Smooth muscle cell (in vitro differentiated cells): ENCODE results near the gene S100A14. TPM values are rescaled to one million over a fixed set of nuclear protein-coding genes. Genes with fewer than 3 reads are reported as not detected.
"Not testable (repeated sequence)": the region's sequence is repeated elsewhere in the genome, so short reads cannot be mapped to it uniquely, and the experiment has no call there.

Experiments used
- DNase-seq: peaks from one replicate; lab custom pipeline; 2025; ENCODE audit not compliant: unreplicated experiment; lab: John Stamatoyannopoulos, UW
- H2AFZ ChIP-seq: fragments of 200-600 bp; sonication (generic); 2 replicates; pipeline ENCODE4 v1.6.0; 2016; ENCODE audit warnings: antibody characterized with exemption, low read depth, mild to moderate bottlenecking
- H3F3A ChIP-seq: fragments of 200-600 bp; sonication (generic); 2 replicates; pipeline ENCODE4 v1.6.0; 2017; ENCODE audit warnings: antibody characterized with exemption, low read depth
- H3K27ac ChIP-seq: fragments of 200-600 bp; sonication (generic); 2 replicates; pipeline ENCODE4 v1.5.1; 2016; ENCODE audit warnings: low read depth, mild to moderate bottlenecking
- H3K27me3 ChIP-seq: fragments of 200-600 bp; sonication (generic); 2 replicates; pipeline ENCODE4 v1.6.1; 2016; ENCODE audit warnings: low read depth, mild to moderate bottlenecking
- H3K36me3 ChIP-seq: fragments of 200-600 bp; sonication (generic); 2 replicates; pipeline ENCODE4 v1.5.1; 2016; ENCODE audit warnings: low read depth
- H3K4me1 ChIP-seq: fragments of 200-600 bp; sonication (generic); 2 replicates; pipeline ENCODE4 v1.5.1; 2016; ENCODE audit warnings: low read depth
- H3K4me2 ChIP-seq: fragments of 200-600 bp; sonication (generic); 2 replicates; pipeline ENCODE4 v1.6.0; 2016; ENCODE audit warnings: mild to moderate bottlenecking
- H3K4me3 ChIP-seq: fragments of 200-600 bp; sonication (generic); 2 replicates; pipeline ENCODE4 v1.5.1; 2016; ENCODE audit warnings: mild to moderate bottlenecking
- H3K79me2 ChIP-seq: fragments of 200-600 bp; sonication (generic); 2 replicates; pipeline ENCODE4 v1.6.0; 2016; ENCODE audit warnings: low read depth, mild to moderate bottlenecking
- H3K9ac ChIP-seq: fragments of 200-600 bp; sonication (generic); 2 replicates; pipeline ENCODE4 v1.6.0; 2016; ENCODE audit warnings: low read depth
- H3K9me3 ChIP-seq: fragments of 200-600 bp; sonication (generic); replicated peaks from 2 replicates; pipeline ENCODE4 v1.5.1; 2016; ENCODE audit warnings: low read depth
- H4K20me1 ChIP-seq: fragments of 200-600 bp; sonication (generic); 2 replicates; pipeline ENCODE4 v1.6.0; 2016; ENCODE audit warnings: low read depth
- WGBS: methylation state at CpG from one replicate; pipeline ENCODE4 v1.1.7; 2016; ENCODE audit warnings: low lambda C conversion rate; 5-methylcytosine and 5-hydroxymethylcytosine counted together
- polyA plus RNA-seq: library from polyadenylated mRNA; unstranded; fragments of >200 nt; fragmentation: Nextera tagmentation; extraction: Ambion mirVana; gene quantifications from 2 replicates; pipeline ENCODE4 v1.2.1, GENCODE V29; 2016
- total RNA-seq: library from RNA; depleted of rRNA; stranded (reverse); fragments of >200 nt; gene quantifications from 2 replicates; pipeline ENCODE4 v1.2.3, GENCODE V29; 2014
- TF ChIP-seq, protein P1 (sequence below): fragments of 200-600 bp; sonication (generic); IDR thresholded peaks from 2 replicates; pipeline ENCODE4 v1.5.1; 2017; ENCODE audit warnings: borderline replicate concordance, mild to moderate bottlenecking, antibody characterized with exemption; ENCODE audit not compliant: insufficient read depth, poor library complexity, severe bottlenecking

The S100A14 gene
- total and polyA plus RNA-seq, 2 experiments from 2014 or later: 11.0 to 25.1 TPM

DNA sequence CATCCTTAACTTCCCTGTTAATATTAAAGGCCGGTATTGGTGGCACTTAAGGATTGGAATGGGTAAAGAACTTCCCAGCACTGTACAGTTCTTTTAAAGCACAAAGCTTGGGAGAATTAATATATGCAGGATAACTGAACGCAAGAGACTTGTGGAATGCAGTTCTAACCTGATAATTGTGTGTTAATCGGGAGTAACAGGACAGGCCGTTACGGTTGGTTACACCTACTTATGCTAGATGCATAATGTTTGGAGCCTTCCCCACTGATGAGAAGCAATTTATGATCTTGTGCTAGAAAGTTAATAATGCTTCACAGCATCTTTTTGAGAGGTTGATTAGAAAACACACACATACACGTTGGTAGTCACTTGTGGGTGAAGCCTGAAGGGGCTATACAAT, 24.7 kb upstream of the S100A14 start:
- Histone ChIP-seq H3K79me2 (peaks cover 58% of the 10 kb centered on the region), H3K27me3 (no peaks in the 10 kb centered on the region), H2AFZ (no peak overlapping the region), H3K4me1 (peaks cover 1% of the 10 kb centered on the region), H4K20me1 (peaks cover 84% of the 10 kb centered on the region), H3K9ac (no peak overlapping the region), H3K36me3 (peaks cover 43% of the 10 kb centered on the region), H3K4me3 (no peak overlapping the region), H3K4me2 (no peak overlapping the region), H3F3A (peaks cover 42% of the 10 kb centered on the region), H3K9me3 (no peaks in the 10 kb centered on the region), H3K27ac (no peak overlapping the region)
- no peak for DNase-seq
- 88% methylated on average over 6 of the region's 6 CpGs for WGBS
- TF ChIP-seq, protein P1, sequence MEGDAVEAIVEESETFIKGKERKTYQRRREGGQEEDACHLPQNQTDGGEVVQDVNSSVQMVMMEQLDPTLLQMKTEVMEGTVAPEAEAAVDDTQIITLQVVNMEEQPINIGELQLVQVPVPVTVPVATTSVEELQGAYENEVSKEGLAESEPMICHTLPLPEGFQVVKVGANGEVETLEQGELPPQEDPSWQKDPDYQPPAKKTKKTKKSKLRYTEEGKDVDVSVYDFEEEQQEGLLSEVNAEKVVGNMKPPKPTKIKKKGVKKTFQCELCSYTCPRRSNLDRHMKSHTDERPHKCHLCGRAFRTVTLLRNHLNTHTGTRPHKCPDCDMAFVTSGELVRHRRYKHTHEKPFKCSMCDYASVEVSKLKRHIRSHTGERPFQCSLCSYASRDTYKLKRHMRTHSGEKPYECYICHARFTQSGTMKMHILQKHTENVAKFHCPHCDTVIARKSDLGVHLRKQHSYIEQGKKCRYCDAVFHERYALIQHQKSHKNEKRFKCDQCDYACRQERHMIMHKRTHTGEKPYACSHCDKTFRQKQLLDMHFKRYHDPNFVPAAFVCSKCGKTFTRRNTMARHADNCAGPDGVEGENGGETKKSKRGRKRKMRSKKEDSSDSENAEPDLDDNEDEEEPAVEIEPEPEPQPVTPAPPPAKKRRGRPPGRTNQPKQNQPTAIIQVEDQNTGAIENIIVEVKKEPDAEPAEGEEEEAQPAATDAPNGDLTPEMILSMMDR: no peak

GRCh38 chr1:153640213-153640612, 24.1 kb upstream of the S100A14 start:
- H3K4me2 ChIP-seq, H3K9ac ChIP-seq, H2AFZ ChIP-seq, H3K4me3 ChIP-seq, H3K27ac ChIP-seq, H3K9me3 ChIP-seq, H3K27me3 ChIP-seq, H3K4me1 ChIP-seq, DNase-seq: not testable (repeated sequence)
- Histone ChIP-seq H3K79me2 (peaks cover 64% of the 10 kb centered on the region), H3F3A (peaks cover 37% of the 10 kb centered on the region), H3K36me3 (peaks cover 39% of the 10 kb centered on the region), H4K20me1 (peaks cover 91% of the 10 kb centered on the region)
- WGBS: over 99% methylated on average over 5 of the region's 5 CpGs

DNA sequence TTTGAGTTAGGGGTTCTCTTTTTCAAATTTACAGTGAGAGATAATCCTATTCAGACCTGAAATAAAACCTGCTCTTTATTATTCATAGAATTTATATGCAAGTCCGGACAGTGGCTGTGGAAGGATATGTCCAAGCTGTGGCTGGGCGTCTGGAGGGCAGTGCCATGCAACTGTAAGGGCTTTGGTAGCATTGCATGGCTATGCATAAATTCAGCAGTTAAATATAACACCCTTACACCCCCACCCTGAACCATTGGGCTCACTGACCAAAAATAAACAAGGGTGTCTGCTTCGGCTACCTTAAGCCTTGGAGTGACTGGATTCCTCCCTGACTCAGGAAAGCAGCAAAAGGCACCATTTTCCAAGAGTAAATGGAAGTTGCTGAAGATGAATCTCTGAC, 23.2 kb upstream of the S100A14 start:
- H3F3A ChIP-seq: peaks cover 37% of the 10 kb centered on the region
- no peaks in the 10 kb centered on the region for H3K27me3 ChIP-seq
- H3K9ac ChIP-seq: no peak overlapping the region
- no peak overlapping the region for H3K27ac ChIP-seq
- peaks cover 73% of the 10 kb centered on the region for H3K79me2 ChIP-seq
- no peaks in the 10 kb centered on the region for H3K9me3 ChIP-seq
- WGBS: 92% methylated on average over 3 of the region's 3 CpGs
- peaks cover 98% of the 10 kb centered on the region for H4K20me1 ChIP-seq
- no peak overlapping the region for H3K4me2 ChIP-seq
- TF ChIP-seq, protein P1: no peak
- no peak overlapping the region for H3K4me3 ChIP-seq
- H2AFZ ChIP-seq: no peak overlapping the region
- peaks cover 39% of the 10 kb centered on the region for H3K36me3 ChIP-seq
- H3K4me1 ChIP-seq: peaks cover 12% of the 10 kb centered on the region
- no peak for DNase-seq

GRCh38 chr1:153638261-153638660, 22.1 kb upstream of the S100A14 start:
- Histone ChIP-seq H3K79me2 (peaks cover 76% of the 10 kb centered on the region), H3K27ac (no peak overlapping the region), H3K9me3 (no peaks in the 10 kb centered on the region), H3K4me2 (no peak overlapping the region), H3K4me1 (peaks cover 12% of the 10 kb centered on the region), H3K4me3 (no peak overlapping the region), H4K20me1 (peaks cover 88% of the 10 kb centered on the region), H3K27me3 (no peaks in the 10 kb centered on the region), H3F3A (peaks cover 28% of the 10 kb centered on the region), H3K36me3 (peaks cover 30% of the 10 kb centered on the region), H2AFZ (no peak overlapping the region), H3K9ac (no peak overlapping the region)
- TF ChIP-seq, protein P1: no peak
- 96% methylated on average over 6 of the region's 6 CpGs for WGBS
- no peak for DNase-seq
